Neural cell (in vitro differentiated cells): ENCODE data around the gene MERTK. TPM values are rescaled to one million over a fixed set of nuclear protein-coding genes. Genes with fewer than 3 reads are reported as not detected.

Source experiments
- H2AFZ ChIP-seq: fragments of 200-600, 300-800 bp; sonication (generic), shearing (Covaris generic); 2 replicates; pipeline ENCODE4 v1.6.0; 2014; ENCODE audit warnings: low read depth, mild to moderate bottlenecking, antibody characterized with exemption, low read length, moderate library complexity
- H3F3A ChIP-seq: fragments of 200-600 bp; shearing (Covaris generic); 2 replicates; pipeline ENCODE4 v1.6.1; 2016; ENCODE audit warnings: mild to moderate bottlenecking, moderate library complexity, mixed read lengths, antibody characterized with exemption, low read length; ENCODE audit not compliant: insufficient read depth, poor library complexity, severe bottlenecking
- H3K27ac ChIP-seq: fragments of 200-600, 300-800 bp; sonication (generic), shearing (Covaris generic); 2 replicates; pipeline ENCODE4 v1.5.1; 2014; ENCODE audit warnings: mild to moderate bottlenecking, low read length, moderate library complexity
- H3K27me3 ChIP-seq: fragments of 300-800, 200-600 bp; sonication (generic), shearing (Covaris generic); 2 replicates; pipeline ENCODE4 v1.6.0; 2014; ENCODE audit warnings: mild to moderate bottlenecking, low read depth, low read length, moderate library complexity; ENCODE audit not compliant: insufficient read depth
- H3K36me3 ChIP-seq: fragments of 300-800, 200-600 bp; sonication (generic), shearing (Covaris generic); 2 replicates; pipeline ENCODE4 v1.5.1; 2014; ENCODE audit warnings: mild to moderate bottlenecking, antibody characterized with exemption, low read length, moderate library complexity; ENCODE audit not compliant: insufficient read depth
- H3K4me2 ChIP-seq: fragments of 300-800, 200-600 bp; sonication (generic), shearing (Covaris generic); 2 replicates; pipeline ENCODE4 v1.6.0; 2014; ENCODE audit warnings: mild to moderate bottlenecking, low read length
- H3K4me3 ChIP-seq: fragments of 300-800, 200-600 bp; sonication (generic), shearing (Covaris generic); 2 replicates; pipeline ENCODE4 v1.5.1; 2014; ENCODE audit warnings: mild to moderate bottlenecking, low read length, moderate library complexity
- H3K79me2 ChIP-seq: fragments of 200-600 bp; shearing (Covaris generic); replicated peaks from 2 replicates; pipeline ENCODE4 v1.6.0; 2014; ENCODE audit warnings: mild to moderate bottlenecking, low read length, moderate library complexity; ENCODE audit not compliant: insufficient read depth
- H3K9ac ChIP-seq: fragments of 300-800, 200-600 bp; sonication (generic), shearing (Covaris generic); 2 replicates; pipeline ENCODE4 v1.6.1; 2016; ENCODE audit warnings: mild to moderate bottlenecking, low read length, mixed read lengths
- H3K9me2 ChIP-seq: fragments of 200-600 bp; shearing (Covaris generic); 2 replicates; pipeline ENCODE4 v1.6.1; 2016; ENCODE audit warnings: mild to moderate bottlenecking, low read length, mixed read lengths; ENCODE audit not compliant: insufficient read depth
- H3K9me3 ChIP-seq: fragments of 200-600, 300-800 bp; sonication (generic), shearing (Covaris generic); 2 replicates; pipeline ENCODE4 v1.6.1; 2016; ENCODE audit warnings: mild to moderate bottlenecking, mixed run types, low read length, moderate library complexity, mixed read lengths
- H4K20me1 ChIP-seq: fragments of 200-600 bp; shearing (Covaris generic); 2 replicates; pipeline ENCODE4 v1.6.1; 2016; ENCODE audit warnings: mild to moderate bottlenecking, mixed run types; ENCODE audit not compliant: insufficient read depth
- CTCF ChIP-seq: fragments of 450-650 bp; IDR thresholded peaks from 2 replicates; pipeline ENCODE4 v1.5.1; 2014; ENCODE audit warnings: antibody characterized with exemption, mild to moderate bottlenecking, moderate library complexity; ENCODE audit not compliant: poor library complexity, severe bottlenecking
- EP300 ChIP-seq: fragments of 450-650 bp; conservative IDR thresholded peaks from 2 replicates; pipeline ENCODE4 v1.6.1; 2014; ENCODE audit warnings: antibody characterized with exemption, mild to moderate bottlenecking, moderate library complexity; ENCODE audit not compliant: poor library complexity, severe bottlenecking
- EZH2 ChIP-seq: fragments of 200-600, 300-800 bp; shearing (Covaris generic), sonication (generic); IDR thresholded peaks from 2 replicates; pipeline ENCODE4 v1.6.1; 2014; ENCODE audit warnings: antibody characterized with exemption, low read length, borderline replicate concordance, mild to moderate bottlenecking; ENCODE audit not compliant: insufficient read depth, poor library complexity, severe bottlenecking
- MXI1 ChIP-seq: fragments of 450-650 bp; conservative IDR thresholded peaks from 2 replicates; pipeline ENCODE4 v1.6.1; 2014; ENCODE audit warnings: antibody characterized with exemption, mild to moderate bottlenecking; ENCODE audit not compliant: poor library complexity, severe bottlenecking
- POLR2AphosphoS5 ChIP-seq: IDR thresholded peaks from 2 replicates; pipeline ENCODE4 v1.6.1; 2012
- RAD21 ChIP-seq: fragments of 450-650 bp; conservative IDR thresholded peaks from 2 replicates; pipeline ENCODE4 v1.6.1; 2014; ENCODE audit warnings: antibody characterized with exemption, mild to moderate bottlenecking, moderate library complexity
- REST ChIP-seq: IDR thresholded peaks from 2 replicates; pipeline ENCODE4 v1.6.1; 2012; ENCODE audit warnings: borderline replicate concordance
- SMC3 ChIP-seq: fragments of 450-650 bp; conservative IDR thresholded peaks from 2 replicates; pipeline ENCODE4 v1.6.1; 2014; ENCODE audit warnings: antibody characterized with exemption, mild to moderate bottlenecking, moderate library complexity; ENCODE audit not compliant: poor library complexity
- TAF1 ChIP-seq: IDR thresholded peaks from 2 replicates; pipeline ENCODE4 v1.6.1; 2012; ENCODE audit warnings: low read depth
- polyA plus RNA-seq: library from polyadenylated mRNA; depleted of rRNA; stranded (reverse); fragments of >200 nt; gene quantifications from 2 replicates; pipeline ENCODE4 v1.2.3, GENCODE V29; 2014

The MERTK gene
- polyA plus RNA-seq, 1 donor from 2014 or later = 0.53 TPM

GRCh38 chr2:112047537-112048235, 149.3 kb downstream of the MERTK start:
- Histone ChIP-seq H3K27ac (no peak overlapping the region), H3K79me2 (no peaks in the 10 kb centered on the region), H3K4me3 (no peak overlapping the region), H3K9me3 (no peaks in the 10 kb centered on the region), H4K20me1 (no peaks in the 10 kb centered on the region), H3K27me3 (no peaks in the 10 kb centered on the region), H3F3A (no peaks in the 10 kb centered on the region), H3K9ac (no peak overlapping the region), H3K36me3 (no peaks in the 10 kb centered on the region), H3K4me2 (no peak overlapping the region), H2AFZ (no peak overlapping the region), H3K9me2 (no peaks in the 10 kb centered on the region)
- no peak for TF ChIP-seq TAF1
- no peak for TF ChIP-seq MXI1
- TF ChIP-seq RAD21 = no peak
- TF ChIP-seq REST = no peak
- TF ChIP-seq EP300 = no peak
- TF ChIP-seq CTCF = no peak
- no peak for TF ChIP-seq EZH2
- no peak for TF ChIP-seq SMC3
- TF ChIP-seq POLR2AphosphoS5 = no peak

- no peaks in the 10 kb centered on the region for H3F3A ChIP-seq
- TF ChIP-seq EZH2 (no peak), MXI1 (no peak), SMC3 (no peak), TAF1 (no peak), RAD21 (no peak), EP300 (no peak), REST (no peak)
- H3K27ac ChIP-seq = no peak overlapping the region
- H3K79me2 ChIP-seq = no peaks in the 10 kb centered on the region
- no peak overlapping the region for H2AFZ ChIP-seq
- no peaks in the 10 kb centered on the region for H3K9me2 ChIP-seq
- H3K9ac ChIP-seq = no peak overlapping the region
- H3K36me3 ChIP-seq = no peaks in the 10 kb centered on the region
- H3K9me3 ChIP-seq = no peaks in the 10 kb centered on the region
- H3K4me2 ChIP-seq = no peak overlapping the region
- H3K27me3 ChIP-seq = no peaks in the 10 kb centered on the region
- no peak overlapping the region for H3K4me3 ChIP-seq
- H4K20me1 ChIP-seq = no peaks in the 10 kb centered on the region
Measured at GRCh38 chr2:112048236-112048592, 149.8 kb downstream of the MERTK start.
